Loucy (cell line): ENCODE data around the gene DISC1.

Experiments
- EZH2phosphoT487 ChIP-seq: fragments of 200-600 bp; IDR thresholded peaks from 2 replicates; pipeline ENCODE4 v1.6.1; 2018; ENCODE audit warnings: antibody characterized with exemption, mild to moderate bottlenecking, moderate library complexity, borderline replicate concordance
- TF ChIP-seq, protein P1 (sequence below): fragments of 200-600 bp; sonication (generic); conservative IDR thresholded peaks from 2 replicates; pipeline ENCODE4 v1.5.1; 2014; ENCODE audit warnings: mild to moderate bottlenecking, antibody characterized with exemption, low read length

DNA sequence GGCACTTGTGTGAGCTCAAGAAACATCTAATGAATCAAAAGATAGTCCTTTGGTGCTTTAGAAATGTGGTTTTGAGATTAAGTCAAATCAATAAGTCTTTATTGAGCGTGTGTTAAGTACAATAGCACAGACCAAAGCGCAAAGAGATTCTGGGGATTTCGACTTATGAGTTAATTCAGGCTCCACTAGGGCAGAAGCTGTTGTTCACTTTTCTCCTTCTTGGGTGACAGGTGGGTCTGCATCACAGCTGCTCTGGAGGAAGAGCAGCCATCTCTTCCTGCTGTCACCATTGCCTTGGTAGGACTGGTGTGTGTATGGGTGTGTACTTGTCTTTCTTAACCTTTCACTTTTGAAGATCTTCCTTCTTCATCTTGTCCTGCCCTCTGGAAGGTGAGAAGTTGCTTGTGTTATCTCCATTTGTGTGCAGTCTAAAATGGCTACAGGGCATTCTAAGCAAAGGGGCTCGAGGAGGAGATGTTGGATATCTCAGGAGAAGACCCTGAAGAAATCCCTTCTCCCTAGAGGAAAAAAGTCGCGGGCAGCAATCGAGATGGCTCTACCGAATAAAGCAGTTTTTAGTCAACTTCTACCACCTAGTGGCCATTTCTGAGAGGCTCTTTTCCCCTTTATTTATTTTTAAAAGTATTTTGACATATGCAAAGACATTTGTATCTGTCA is 22.9 kb upstream of the DISC1 start:
- TF ChIP-seq, protein P1, sequence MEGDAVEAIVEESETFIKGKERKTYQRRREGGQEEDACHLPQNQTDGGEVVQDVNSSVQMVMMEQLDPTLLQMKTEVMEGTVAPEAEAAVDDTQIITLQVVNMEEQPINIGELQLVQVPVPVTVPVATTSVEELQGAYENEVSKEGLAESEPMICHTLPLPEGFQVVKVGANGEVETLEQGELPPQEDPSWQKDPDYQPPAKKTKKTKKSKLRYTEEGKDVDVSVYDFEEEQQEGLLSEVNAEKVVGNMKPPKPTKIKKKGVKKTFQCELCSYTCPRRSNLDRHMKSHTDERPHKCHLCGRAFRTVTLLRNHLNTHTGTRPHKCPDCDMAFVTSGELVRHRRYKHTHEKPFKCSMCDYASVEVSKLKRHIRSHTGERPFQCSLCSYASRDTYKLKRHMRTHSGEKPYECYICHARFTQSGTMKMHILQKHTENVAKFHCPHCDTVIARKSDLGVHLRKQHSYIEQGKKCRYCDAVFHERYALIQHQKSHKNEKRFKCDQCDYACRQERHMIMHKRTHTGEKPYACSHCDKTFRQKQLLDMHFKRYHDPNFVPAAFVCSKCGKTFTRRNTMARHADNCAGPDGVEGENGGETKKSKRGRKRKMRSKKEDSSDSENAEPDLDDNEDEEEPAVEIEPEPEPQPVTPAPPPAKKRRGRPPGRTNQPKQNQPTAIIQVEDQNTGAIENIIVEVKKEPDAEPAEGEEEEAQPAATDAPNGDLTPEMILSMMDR = peak; percentile 82
- TF ChIP-seq EZH2phosphoT487 = no peak
